NT2/D1 (cell line): Measurements from ENCODE around the gene ACOT9.

ENCODE experiments used
- SUZ12 ChIP-seq: IDR thresholded peaks from 2 replicates; pipeline ENCODE4 v1.6.1; 2011; ENCODE audit not compliant: insufficient read length, insufficient read depth; ENCODE audit errors: extremely low read depth
- YY1 ChIP-seq: IDR thresholded peaks from 2 replicates; pipeline ENCODE4 v1.6.1; 2011; ENCODE audit not compliant: insufficient read length, insufficient read depth
- ZNF274 ChIP-seq: IDR thresholded peaks from 2 replicates; pipeline ENCODE4 v1.6.1; 2011; ENCODE audit warnings: mild to moderate bottlenecking, low read depth, low read length

GRCh38 chrX:23752740-23753415 is 9.8 kb upstream of the ACOT9 start:
- TF ChIP-seq ZNF274 = no peak
- no peak for TF ChIP-seq YY1
- no peak for TF ChIP-seq SUZ12
